Measurements from ENCODE around the gene HPN. TPM values are rescaled to one million over a fixed set of nuclear protein-coding genes. Genes with fewer than 3 reads are reported as not detected.
A peak's percentile ranks its signal among the peaks of the same experiment; 100 is the strongest.

HPN gene
- total RNA-seq, 3 donors from 2014 or later = 0.26 to 0.38 TPM; not detected in 1

GRCh38 chr19:35063940-35064818 is 22.7 kb downstream of the HPN start:
- peak; percentile 75 to 77 for ATAC-seq
- Mint-ChIP-seq H3K36me3 (ENCODE audit: insufficient read depth) (no peaks in the 10 kb centered on the region), H3K27me3 (ENCODE audit: low read depth) (no peaks in the 10 kb centered on the region), H3K4me1 (ENCODE audit: low read depth) (peaks cover 15% of the 10 kb centered on the region), H3K9me3 (peaks cover 3% of the 10 kb centered on the region), H3K4me3 (no peak overlapping the region)
- DNase-seq = no peak

- Mint-ChIP-seq H3K36me3 (ENCODE audit: insufficient read depth) (no peaks in the 10 kb centered on the region), H3K27me3 (ENCODE audit: low read depth) (no peaks in the 10 kb centered on the region), H3K4me3 (no peak overlapping the region), H3K4me1 (ENCODE audit: low read depth) (peaks cover 15% of the 10 kb centered on the region), H3K9me3 (peaks cover 5% of the 10 kb centered on the region)
- DNase-seq (no peak), ATAC-seq (no peak)
Measured at GRCh38 chr19:35065574-35065973, 24.1 kb downstream of the HPN start.

- H3K9me3 Mint-ChIP-seq = peaks cover 6% of the 10 kb centered on the region
- H3K4me3 Mint-ChIP-seq = no peak overlapping the region
- ATAC-seq (no peak), DNase-seq (no peak)
- peaks cover 15% of the 10 kb centered on the region for H3K4me1 Mint-ChIP-seq (ENCODE audit: low read depth)
- H3K27me3 Mint-ChIP-seq (ENCODE audit: low read depth) = no peaks in the 10 kb centered on the region
- no peaks in the 10 kb centered on the region for H3K36me3 Mint-ChIP-seq (ENCODE audit: insufficient read depth)
Measured at GRCh38 chr19:35066121-35066520, 24.6 kb downstream of the HPN start.

- ATAC-seq (peak; percentile 86 to 87), DNase-seq (peak; percentile 91)
- Mint-ChIP-seq H3K9me3 (peaks cover 6% of the 10 kb centered on the region), H3K36me3 (ENCODE audit: insufficient read depth) (no peaks in the 10 kb centered on the region), H3K4me1 (ENCODE audit: low read depth) (peaks cover 15% of the 10 kb centered on the region), H3K27me3 (ENCODE audit: low read depth) (no peaks in the 10 kb centered on the region), H3K4me3 (no peak overlapping the region)
Measured at GRCh38 chr19:35066691-35067563, 25.4 kb downstream of the HPN start.

- no peaks in the 10 kb centered on the region for H3K27me3 Mint-ChIP-seq (ENCODE audit: low read depth)
- no peak overlapping the region for H3K4me3 Mint-ChIP-seq
- H3K36me3 Mint-ChIP-seq (ENCODE audit: insufficient read depth) = no peaks in the 10 kb centered on the region
- H3K4me1 Mint-ChIP-seq (ENCODE audit: low read depth) = peaks cover 7% of the 10 kb centered on the region
- DNase-seq (no peak), ATAC-seq (no peak)
- H3K9me3 Mint-ChIP-seq = peaks cover 6% of the 10 kb centered on the region
Measured at GRCh38 chr19:35068941-35069634, 27.6 kb downstream of the HPN start.

GRCh38 chr19:35069696-35070095 is 28.2 kb downstream of the HPN start:
- Mint-ChIP-seq H3K9me3 (peaks cover 6% of the 10 kb centered on the region), H3K4me3 (no peak overlapping the region), H3K4me1 (ENCODE audit: low read depth) (peaks cover 7% of the 10 kb centered on the region), H3K36me3 (ENCODE audit: insufficient read depth) (no peaks in the 10 kb centered on the region), H3K27me3 (ENCODE audit: low read depth) (no peaks in the 10 kb centered on the region)
- DNase-seq = no peak
- ATAC-seq = no peak

- Mint-ChIP-seq H3K4me1 (ENCODE audit: low read depth) (peaks cover 9% of the 10 kb centered on the region), H3K27me3 (ENCODE audit: low read depth) (peaks cover 2% of the 10 kb centered on the region), H3K9me3 (peaks cover 6% of the 10 kb centered on the region), H3K4me3 (no peak overlapping the region), H3K36me3 (ENCODE audit: insufficient read depth) (no peaks in the 10 kb centered on the region)
- DNase-seq (no peak), ATAC-seq (no peak)
Measured at GRCh38 chr19:35070471-35070870, 28.9 kb downstream of the HPN start.

GRCh38 chr19:35073516-35073915 is 32.0 kb downstream of the HPN start:
- H3K4me3 Mint-ChIP-seq = no peak overlapping the region
- peaks cover 2% of the 10 kb centered on the region for H3K4me1 Mint-ChIP-seq (ENCODE audit: low read depth)
- H3K9me3 Mint-ChIP-seq = peaks cover 3% of the 10 kb centered on the region
- no peaks in the 10 kb centered on the region for H3K36me3 Mint-ChIP-seq (ENCODE audit: insufficient read depth)
- H3K27me3 Mint-ChIP-seq (ENCODE audit: low read depth) = peaks cover 9% of the 10 kb centered on the region
- ATAC-seq (no peak), DNase-seq (no peak)

- Mint-ChIP-seq H3K27me3 (ENCODE audit: low read depth) (peaks cover 12% of the 10 kb centered on the region), H3K36me3 (ENCODE audit: insufficient read depth) (no peaks in the 10 kb centered on the region), H3K9me3 (peaks cover 3% of the 10 kb centered on the region), H3K4me1 (ENCODE audit: low read depth) (peaks cover 2% of the 10 kb centered on the region), H3K4me3 (no peak overlapping the region)
- ATAC-seq (no peak), DNase-seq (no peak)
Measured at GRCh38 chr19:35073941-35074340, 32.4 kb downstream of the HPN start.

GRCh38 chr19:35074426-35075201 is 33.1 kb downstream of the HPN start:
- Mint-ChIP-seq H3K4me3 (no peak overlapping the region), H3K27me3 (ENCODE audit: low read depth) (peaks cover 12% of the 10 kb centered on the region), H3K36me3 (ENCODE audit: insufficient read depth) (no peaks in the 10 kb centered on the region), H3K4me1 (ENCODE audit: low read depth) (peaks cover 2% of the 10 kb centered on the region), H3K9me3 (peaks cover 3% of the 10 kb centered on the region)
- DNase-seq (no peak), ATAC-seq (no peak)

- Mint-ChIP-seq H3K36me3 (ENCODE audit: insufficient read depth) (no peaks in the 10 kb centered on the region), H3K27me3 (ENCODE audit: low read depth) (peaks cover 12% of the 10 kb centered on the region), H3K4me3 (no peak overlapping the region), H3K9me3 (peaks cover 3% of the 10 kb centered on the region), H3K4me1 (ENCODE audit: low read depth) (peaks cover 2% of the 10 kb centered on the region)
- ATAC-seq (no peak), DNase-seq (no peak)
Measured at GRCh38 chr19:35075202-35076025, 33.9 kb downstream of the HPN start.

GRCh38 chr19:35076026-35076370 is 34.5 kb downstream of the HPN start:
- Mint-ChIP-seq H3K27me3 (ENCODE audit: low read depth) (peaks cover 12% of the 10 kb centered on the region), H3K4me3 (no peak overlapping the region), H3K9me3 (no peaks in the 10 kb centered on the region), H3K36me3 (ENCODE audit: insufficient read depth) (no peaks in the 10 kb centered on the region), H3K4me1 (ENCODE audit: low read depth) (peaks cover 2% of the 10 kb centered on the region)
- DNase-seq (no peak), ATAC-seq (no peak)

GRCh38 chr19:35076657-35077056 is 35.1 kb downstream of the HPN start:
- ATAC-seq (no peak), DNase-seq (no peak)
- H3K36me3 Mint-ChIP-seq (ENCODE audit: insufficient read depth) = no peaks in the 10 kb centered on the region
- no peak overlapping the region for H3K4me3 Mint-ChIP-seq
- no peaks in the 10 kb centered on the region for H3K9me3 Mint-ChIP-seq
- H3K4me1 Mint-ChIP-seq (ENCODE audit: low read depth) = peaks cover 2% of the 10 kb centered on the region
- H3K27me3 Mint-ChIP-seq (ENCODE audit: low read depth) = peaks cover 12% of the 10 kb centered on the region

Data from activated T-cell treated with anti-CD3 and anti-CD28 coated beads, Interleukin-2, amount 50 U/mL, for 4 hours (primary cell).